ENCODE data around the gene ADAMTSL1.

ADAMTSL1 gene

GRCh38 chr9:18705796-18706392 lies 231.9 kb downstream of the ADAMTSL1 start:
- peak; percentile 7 for DNase-seq

DNA sequence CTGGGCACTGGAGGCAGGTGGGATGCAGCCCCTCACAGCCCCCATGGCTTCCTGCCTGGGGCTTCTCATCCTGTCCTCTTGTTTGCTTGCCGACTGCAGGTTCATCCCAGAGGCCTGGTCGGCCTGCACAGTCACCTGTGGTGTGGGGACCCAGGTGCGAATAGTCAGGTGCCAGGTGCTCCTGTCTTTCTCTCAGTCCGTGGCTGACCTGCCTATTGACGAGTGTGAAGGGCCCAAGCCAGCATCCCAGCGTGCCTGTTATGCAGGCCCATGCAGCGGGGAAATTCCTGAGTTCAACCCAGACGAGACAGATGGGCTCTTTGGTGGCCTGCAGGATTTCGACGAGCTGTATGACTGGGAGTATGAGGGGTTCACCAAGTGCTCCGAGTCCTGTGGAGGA lies 232.7 kb downstream of the ADAMTSL1 start:
- no peak for DNase-seq

- DNase-seq: no peak
Measured at GRCh38 chr9:18707061-18707461, 233.1 kb downstream of the ADAMTSL1 start.

DNA sequence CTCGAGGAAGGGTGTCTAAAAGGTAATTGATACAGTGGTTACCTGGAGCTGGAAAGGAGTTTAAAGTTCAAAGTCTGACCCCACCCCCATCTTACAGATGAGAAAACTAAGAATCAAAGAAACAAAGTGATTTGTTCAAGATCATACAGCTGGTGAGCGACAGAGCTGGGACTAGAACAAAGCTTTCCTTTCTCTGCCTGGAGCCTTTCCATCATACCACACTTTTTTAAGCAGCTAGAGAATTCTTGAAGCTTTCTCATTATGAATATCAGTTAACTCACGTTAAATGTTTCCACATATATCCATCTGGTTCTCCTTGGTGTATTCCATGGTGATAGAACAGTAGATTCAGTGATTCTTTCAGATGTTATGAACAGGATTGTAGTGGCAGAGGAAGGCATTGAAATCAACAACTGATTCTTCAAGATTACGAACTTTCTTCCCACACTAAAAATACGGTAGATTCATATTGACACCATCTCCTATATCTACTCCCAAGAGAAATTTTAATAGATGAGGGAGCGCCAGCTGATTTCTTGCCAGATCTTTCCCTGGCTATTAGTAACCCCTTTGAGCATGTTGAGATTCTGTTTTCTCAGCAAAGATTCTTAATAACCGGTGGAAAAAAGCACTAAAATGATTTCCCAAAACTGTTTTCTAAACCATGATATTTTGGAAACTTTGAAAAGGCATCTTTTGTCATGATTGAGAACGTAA lies 233.7 kb downstream of the ADAMTSL1 start:
- no peak for DNase-seq

DNA sequence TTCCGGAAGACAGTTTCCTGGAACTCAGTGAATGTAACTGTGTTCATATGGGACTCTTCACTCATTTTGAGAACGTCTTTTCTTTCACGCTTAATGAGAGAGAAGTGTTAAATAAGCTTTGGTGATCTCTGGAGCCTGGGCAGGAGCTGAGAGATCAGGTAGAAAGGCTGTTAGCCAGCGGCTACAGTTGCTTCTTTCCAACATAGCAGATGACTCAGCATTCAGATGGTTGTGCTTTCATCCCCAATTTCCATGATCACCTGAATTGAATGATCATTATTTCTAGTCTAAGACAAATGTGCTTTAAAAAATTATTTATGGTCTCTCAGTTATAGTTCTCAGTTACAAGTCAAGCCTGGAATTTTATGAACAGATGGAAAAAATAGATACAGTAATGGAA lies 234.5 kb downstream of the ADAMTSL1 start:
- DNase-seq: no peak

DNA sequence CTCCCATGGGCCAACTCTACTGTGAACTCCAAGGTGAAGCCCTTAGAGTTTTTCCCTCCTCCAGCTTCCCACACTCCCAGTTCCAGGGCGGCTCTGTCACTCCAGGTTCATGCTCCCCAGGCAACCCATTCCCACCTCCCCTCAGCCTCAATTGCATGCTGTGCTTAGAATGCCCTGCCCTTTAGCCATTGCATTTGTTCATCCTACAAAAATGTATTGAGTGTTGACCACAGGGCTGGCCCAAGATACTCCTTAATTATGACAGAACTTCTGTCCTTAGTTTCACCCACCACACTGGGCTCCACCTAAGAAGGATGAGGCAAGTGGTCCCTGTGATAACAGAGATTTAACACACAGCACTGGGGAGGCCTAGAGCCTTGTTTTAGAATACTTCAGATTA lies 236.1 kb downstream of the ADAMTSL1 start:
- DNase-seq: no peak

DNA sequence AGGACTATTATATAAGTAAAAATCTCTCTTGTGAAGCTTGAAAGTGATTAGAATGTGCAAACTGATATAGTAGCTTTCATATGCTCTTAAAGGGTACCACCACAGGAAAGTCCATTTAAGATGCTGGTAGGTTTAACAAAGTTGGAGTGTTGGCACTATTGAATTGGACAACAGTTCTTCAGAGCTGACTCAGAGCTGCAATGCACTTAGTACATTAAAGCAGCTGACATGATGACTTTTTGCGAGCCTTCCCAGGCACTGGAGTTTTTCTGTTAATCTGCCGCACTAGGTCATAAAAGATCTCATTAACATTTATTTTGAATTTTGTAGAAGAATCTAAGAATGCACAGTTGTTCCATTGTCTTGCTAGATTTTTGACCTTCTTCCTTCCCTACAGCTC lies 243.8 kb downstream of the ADAMTSL1 start:
- DNase-seq: no peak

DNA sequence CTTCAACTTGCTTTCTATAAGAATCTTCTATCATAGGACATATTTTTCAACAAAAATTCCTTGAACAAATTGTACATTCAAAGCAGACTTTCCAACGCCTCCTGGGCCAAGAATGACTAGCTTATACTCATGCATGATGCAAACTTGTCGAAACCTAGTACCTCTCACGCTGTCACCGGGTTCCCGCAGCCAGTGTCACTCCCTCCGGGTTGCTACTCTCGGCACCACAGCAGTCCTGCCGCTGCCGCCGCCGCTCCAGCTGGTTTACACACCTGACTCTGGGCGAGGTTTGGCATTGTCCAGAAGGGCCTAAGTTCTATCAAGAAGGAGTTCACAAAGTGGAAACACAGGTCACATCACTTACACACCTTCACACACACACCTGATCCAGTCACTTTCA lies 244.4 kb downstream of the ADAMTSL1 start:
- DNase-seq: no peak

- no peak for DNase-seq
Measured at GRCh38 chr9:18718932-18719331, 245.0 kb downstream of the ADAMTSL1 start.

DNA sequence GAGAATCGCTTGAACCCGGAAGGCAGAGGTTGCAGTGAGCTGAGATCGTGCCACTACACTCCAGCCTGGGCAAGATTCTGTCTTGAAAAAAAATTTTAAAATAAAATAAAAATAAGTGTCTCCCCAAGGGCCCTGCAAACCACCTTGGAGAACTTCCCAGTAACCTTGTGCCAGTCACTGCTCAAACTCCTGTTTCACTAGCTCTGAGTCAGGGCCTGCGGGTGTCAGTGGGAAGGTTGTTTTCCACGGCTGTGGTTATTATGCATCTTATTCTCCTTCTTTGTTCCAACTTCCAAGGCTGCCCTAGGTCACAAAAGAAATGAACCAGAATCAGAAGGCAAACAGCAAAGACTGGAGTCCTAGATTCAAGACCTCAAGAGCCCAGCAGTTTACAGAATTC lies 246.7 kb downstream of the ADAMTSL1 start:
- DNase-seq: no peak

DNA sequence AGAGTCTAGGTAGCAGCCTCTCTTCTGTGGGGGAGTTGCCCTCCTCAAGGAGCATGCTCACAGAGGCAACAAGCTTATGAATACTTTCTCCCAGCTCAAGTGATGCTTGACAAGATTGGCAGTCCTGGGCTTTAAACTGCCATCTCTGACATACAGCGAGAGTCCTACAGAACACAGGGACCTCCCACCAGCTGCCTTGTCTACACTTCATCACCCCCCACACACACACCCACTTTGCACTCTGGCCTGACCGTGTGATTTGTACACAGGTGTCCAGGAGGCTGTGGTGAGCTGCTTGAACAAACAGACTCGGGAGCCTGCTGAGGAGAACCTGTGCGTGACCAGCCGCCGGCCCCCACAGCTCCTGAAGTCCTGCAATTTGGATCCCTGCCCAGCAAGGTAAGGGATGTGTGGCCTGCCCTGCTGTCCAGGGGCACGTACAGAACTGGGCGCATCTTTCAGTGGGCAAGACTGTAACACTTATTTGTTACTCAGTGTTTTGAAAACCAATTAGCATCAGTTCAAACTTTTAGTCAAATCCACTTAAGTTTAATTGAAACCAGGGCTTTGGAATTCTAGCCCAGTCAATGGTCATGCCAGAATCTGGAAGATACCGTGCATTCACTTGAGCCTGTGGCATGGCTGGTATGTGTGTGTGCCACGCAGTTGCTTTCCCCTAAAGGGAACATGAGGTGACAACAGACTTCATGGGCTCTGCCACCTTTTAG lies 247.5 kb downstream of the ADAMTSL1 start:
- no peak for DNase-seq

DNA sequence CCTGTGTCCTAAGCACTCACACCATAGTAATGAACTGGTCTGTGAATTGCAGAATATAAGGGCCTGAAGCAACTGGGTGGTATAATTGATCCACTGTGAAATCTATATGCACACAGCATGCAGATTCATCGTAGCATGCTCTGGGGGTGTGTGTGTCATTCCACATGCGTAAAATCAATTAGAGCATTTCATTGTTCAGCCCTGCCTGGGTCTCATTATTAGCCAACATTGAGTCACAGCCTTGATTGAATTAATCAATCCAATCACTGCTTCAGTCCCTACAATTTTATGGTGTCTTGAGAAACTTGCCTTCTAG lies 248.0 kb downstream of the ADAMTSL1 start:
- no peak for DNase-seq

- DNase-seq: no peak
Measured at GRCh38 chr9:18722882-18723281, 248.9 kb downstream of the ADAMTSL1 start.

DNA sequence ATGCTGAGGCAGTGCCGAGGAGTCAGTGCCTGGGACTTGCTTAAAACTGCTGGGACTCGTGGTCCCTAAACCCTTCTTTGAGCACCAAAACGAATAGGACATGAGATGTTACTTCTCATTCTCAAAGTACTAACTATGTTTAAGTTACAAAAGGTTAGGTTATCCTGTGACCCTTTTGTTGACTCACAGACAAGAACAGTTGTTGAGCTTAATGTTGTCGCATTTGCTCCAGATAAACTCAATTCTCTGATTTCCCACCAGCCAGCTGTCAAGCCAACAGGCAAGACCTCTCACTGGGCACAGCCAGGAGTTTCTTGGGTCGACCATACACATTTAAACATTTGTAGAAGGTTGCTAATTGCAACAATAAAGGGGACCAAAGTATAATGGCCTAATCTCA lies 249.4 kb downstream of the ADAMTSL1 start:
- no peak for DNase-seq

DNA sequence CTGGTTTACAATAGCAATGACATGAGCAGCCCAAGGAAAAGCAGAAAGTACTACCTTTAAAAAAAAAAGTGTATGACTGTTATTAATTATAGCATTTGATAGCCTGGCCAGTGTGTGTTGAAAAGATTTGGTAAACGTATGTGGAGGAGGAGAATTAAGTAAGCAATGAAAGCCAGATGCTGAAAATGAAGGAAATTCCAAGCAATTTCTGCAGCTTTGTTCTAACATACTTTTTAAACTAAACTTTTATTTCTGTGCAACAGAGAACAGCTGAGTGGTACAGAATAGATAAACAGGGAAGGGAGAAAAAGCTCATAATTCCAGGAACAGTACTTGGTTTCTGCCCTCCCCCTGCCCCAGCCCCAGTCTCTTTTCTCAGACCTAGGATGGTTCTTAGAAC lies 252.6 kb downstream of the ADAMTSL1 start:
- DNase-seq: no peak

DNA sequence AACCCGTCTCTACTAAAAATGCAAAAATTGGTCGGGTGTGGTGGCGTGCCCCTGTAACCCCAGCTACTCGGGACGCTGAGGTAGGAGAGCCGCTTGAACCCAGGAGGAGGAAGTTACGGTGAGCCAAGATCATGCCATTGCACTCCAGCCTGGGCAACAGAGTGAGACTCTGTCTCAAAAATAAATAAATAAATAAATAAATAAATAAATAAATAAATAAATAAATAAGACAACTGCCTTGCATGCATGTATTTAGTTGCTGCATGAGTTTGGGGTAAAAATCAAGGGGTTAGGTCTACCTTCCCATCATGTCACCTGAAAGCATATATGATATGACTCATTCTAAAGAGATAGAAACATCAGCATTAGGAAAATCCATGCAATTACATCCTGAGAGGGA lies 254.0 kb downstream of the ADAMTSL1 start:
- no peak for DNase-seq

DNA sequence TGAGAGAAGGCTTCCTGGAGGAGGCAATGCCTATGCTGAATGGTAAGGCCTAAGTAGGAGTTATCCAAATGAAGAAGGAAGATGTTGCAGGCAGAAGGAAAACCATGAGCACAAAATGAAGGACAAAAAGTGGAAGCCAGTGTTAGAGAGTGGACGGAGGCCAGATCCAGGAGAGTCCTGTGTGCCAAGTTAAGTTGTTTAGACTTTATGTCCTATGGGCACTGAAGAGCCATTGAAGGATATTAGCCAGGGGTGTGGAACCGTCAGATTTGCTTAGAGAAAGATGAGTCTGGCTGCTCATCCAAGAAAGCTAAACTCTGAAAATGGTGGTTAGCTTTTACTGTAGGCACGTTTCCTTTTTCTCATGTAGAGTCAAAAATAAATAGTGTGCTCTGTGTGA lies 254.7 kb downstream of the ADAMTSL1 start:
- DNase-seq: no peak

GRCh38 chr9:18730241-18730640 lies 256.3 kb downstream of the ADAMTSL1 start:
- DNase-seq: no peak

- DNase-seq: no peak
Measured at GRCh38 chr9:18739127-18739526, 265.2 kb downstream of the ADAMTSL1 start.

- no peak for DNase-seq
Measured at GRCh38 chr9:18739641-18740318, 265.8 kb downstream of the ADAMTSL1 start.

DNA sequence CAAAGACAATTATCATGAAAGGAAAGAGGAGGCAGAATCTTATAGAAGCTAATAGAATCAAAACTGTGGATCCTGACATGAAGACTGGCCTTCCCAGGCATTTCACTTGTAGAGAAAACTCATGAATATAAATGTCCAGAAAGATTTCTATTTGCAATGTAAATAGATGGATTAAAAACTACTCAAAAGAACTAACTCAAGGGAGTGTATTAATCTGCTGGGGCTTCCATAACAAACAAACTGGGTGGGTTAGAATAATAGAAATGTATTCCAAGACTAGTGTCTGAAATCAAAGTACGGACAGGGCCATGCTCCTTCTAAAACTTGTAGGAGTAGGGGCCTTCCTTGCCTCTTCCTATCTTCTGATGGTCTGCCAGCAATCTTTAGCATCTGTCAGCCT lies 267.4 kb downstream of the ADAMTSL1 start:
- no peak for DNase-seq

DNA sequence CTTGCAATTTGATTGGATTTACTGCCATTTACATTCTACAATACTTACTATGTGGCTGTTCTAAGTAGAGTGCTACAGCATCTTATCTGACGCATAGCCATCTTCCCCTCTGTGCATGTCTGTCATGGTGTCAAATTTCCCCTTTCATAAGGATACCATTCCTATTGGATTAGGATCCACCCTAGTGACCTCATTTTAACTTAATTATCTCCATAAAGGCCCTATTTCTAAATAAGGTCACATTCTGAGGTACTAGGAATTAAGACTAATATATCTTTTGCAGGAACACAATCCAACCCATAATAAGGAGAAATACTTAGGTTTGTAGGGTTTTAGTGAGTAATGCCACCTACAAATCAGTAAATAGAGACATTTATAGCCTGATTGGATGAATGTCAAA lies 268.0 kb downstream of the ADAMTSL1 start:
- no peak for DNase-seq

DNA sequence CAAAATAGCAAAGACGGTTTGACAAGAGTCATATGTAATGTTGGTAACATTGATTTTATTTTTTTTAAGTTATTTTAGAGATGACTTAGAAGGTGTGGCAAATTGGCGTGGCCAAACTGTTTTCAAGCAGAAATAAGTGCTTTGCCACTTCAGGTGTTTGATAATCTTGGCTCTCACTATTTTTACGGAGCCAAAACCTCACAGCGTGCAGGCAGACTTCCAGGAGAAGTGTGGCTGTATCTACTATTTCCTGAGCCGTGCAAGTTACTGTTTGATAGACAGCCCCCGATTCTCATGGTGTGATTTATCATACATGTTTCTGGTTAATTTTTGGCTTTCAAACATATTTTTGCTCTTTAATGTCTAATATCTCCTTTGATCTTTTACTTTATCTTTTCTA lies 269.5 kb downstream of the ADAMTSL1 start:
- DNase-seq: no peak

- DNase-seq: no peak
Measured at GRCh38 chr9:18743971-18744370, 270.0 kb downstream of the ADAMTSL1 start.
